GM21619 (cell line): ENCODE data around the gene SARNP.

Experiments used
- ATAC-seq: cut with Tn5 transposase; IDR thresholded peaks from one replicate; pipeline ENCODE4 v1.9.1; 2021; ENCODE audit not compliant: unreplicated experiment

SARNP gene

GRCh38 chr12:55726971-55727370 is 90.6 kb downstream of the SARNP start:
- ATAC-seq = no peak

GRCh38 chr12:55725556-55725955 is 92.0 kb downstream of the SARNP start:
- no peak for ATAC-seq

GRCh38 chr12:55724940-55725309 is 92.6 kb downstream of the SARNP start:
- no peak for ATAC-seq

- no peak for ATAC-seq
These were observed 93.1 kb downstream of the SARNP start for GRCh38 chr12:55724226-55724939.

- ATAC-seq = no peak
These were observed 93.9 kb downstream of the SARNP start for GRCh38 chr12:55723516-55724225.

GRCh38 chr12:55722948-55723347 is 94.6 kb downstream of the SARNP start:
- ATAC-seq = no peak

GRCh38 chr12:55721601-55722213 is 95.8 kb downstream of the SARNP start:
- no peak for ATAC-seq

GRCh38 chr12:55720894-55721444 is 96.6 kb downstream of the SARNP start:
- ATAC-seq = no peak

GRCh38 chr12:55720071-55720564 is 97.4 kb downstream of the SARNP start, which contains the start of gene RDH5:
Gene RDH5, plus strand, starts transcription at chr12:55720393. Its CDS starts 792 bp downstream, at chr12:55721185.
- no peak for ATAC-seq

GRCh38 chr12:55719371-55719770 is 98.2 kb downstream of the SARNP start:
- no peak for ATAC-seq

GRCh38 chr12:55718624-55719275 is 98.8 kb downstream of the SARNP start:
- no peak for ATAC-seq

GRCh38 chr12:55718015-55718414 is 99.5 kb downstream of the SARNP start:
- no peak for ATAC-seq

- ATAC-seq = no peak
These were observed 100.2 kb downstream of the SARNP start for GRCh38 chr12:55717011-55718007.

GRCh38 chr12:55716582-55716957 is 101.0 kb downstream of the SARNP start:
- peak; percentile 28 for ATAC-seq

GRCh38 chr12:55715833-55716581 is 101.5 kb downstream of the SARNP start, which contains the start of gene BLOC1S1:
Gene BLOC1S1, plus strand, starts transcription at chr12:55716046. Its CDS starts 6 bp downstream, at chr12:55716052.
- ATAC-seq = peak; percentile 91

GRCh38 chr12:55715169-55715764 is 102.3 kb downstream of the SARNP start:
- no peak for ATAC-seq

- no peak for ATAC-seq
These were observed 103.8 kb downstream of the SARNP start for GRCh38 chr12:55713721-55714120.

- no peak for ATAC-seq
These were observed 104.7 kb downstream of the SARNP start for GRCh38 chr12:55712700-55713415.
